ENCODE results near the gene AIM2.

DNA sequence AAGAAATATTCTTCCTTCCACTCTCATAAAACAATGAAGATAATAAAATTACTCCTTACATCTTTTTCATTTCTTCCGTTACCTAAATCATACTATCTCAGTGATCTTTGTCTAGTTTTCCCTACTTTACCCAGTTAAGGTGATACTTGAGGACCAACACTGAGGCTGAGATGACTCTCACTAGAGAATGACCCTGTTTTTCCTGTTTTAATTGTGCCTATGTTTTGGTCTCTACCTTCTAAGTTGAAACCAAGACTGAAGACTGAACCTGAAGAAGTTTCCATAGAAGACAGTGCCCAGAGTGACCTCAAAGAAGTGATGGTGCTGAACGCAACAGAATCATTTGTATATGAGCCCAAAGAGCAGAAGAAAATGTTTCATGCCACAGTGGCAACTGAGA lies 25.1 kb downstream of the AIM2 start:
- TF ChIP-seq, protein P1, sequence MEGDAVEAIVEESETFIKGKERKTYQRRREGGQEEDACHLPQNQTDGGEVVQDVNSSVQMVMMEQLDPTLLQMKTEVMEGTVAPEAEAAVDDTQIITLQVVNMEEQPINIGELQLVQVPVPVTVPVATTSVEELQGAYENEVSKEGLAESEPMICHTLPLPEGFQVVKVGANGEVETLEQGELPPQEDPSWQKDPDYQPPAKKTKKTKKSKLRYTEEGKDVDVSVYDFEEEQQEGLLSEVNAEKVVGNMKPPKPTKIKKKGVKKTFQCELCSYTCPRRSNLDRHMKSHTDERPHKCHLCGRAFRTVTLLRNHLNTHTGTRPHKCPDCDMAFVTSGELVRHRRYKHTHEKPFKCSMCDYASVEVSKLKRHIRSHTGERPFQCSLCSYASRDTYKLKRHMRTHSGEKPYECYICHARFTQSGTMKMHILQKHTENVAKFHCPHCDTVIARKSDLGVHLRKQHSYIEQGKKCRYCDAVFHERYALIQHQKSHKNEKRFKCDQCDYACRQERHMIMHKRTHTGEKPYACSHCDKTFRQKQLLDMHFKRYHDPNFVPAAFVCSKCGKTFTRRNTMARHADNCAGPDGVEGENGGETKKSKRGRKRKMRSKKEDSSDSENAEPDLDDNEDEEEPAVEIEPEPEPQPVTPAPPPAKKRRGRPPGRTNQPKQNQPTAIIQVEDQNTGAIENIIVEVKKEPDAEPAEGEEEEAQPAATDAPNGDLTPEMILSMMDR (IDR thresholded peaks at IDR 0.05) = no peak
- TF ChIP-seq ZFX (IDR thresholded peaks at IDR 0.05; ENCODE audit: borderline replicate concordance) = no peak
